Measurements from ENCODE around the gene PPAT.

Gene PPAT

DNA sequence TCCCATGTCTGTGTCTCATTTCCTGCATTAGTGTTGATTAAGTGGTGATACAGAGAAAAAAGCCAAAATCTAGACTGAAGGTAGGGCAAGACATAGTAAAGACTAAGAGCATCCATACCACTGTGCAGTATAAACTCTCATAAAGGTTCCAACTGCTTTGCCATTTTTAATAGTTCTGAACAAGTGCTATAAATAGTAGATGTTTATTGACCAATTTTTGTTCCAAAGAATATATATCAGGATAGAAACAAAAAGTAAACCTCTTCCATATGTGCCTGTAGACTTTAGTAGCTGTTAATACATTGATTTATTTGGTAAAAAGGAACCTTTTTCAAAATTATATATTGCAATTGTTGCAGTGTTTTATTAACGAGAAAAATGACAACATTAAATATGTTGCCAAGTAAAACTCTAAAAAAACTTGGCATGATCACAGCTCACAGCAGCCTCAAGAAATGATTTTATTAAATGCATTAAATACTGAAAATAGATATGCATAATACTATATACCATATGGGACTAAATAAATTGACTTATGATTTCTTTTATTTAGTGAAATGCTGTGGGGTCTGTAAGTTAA, 25.8 kb downstream of the PPAT start:
- no peak overlapping the region for H3K4me3 ChIP-seq (ENCODE audit: low read length)
- TF ChIP-seq CTCF (IDR thresholded peaks at IDR 0.05; ENCODE audit: insufficient read depth, low read depth, low read length, missing control alignments), result no peak
- DNase-seq (ENCODE audit: low read depth), result no peak

DNA sequence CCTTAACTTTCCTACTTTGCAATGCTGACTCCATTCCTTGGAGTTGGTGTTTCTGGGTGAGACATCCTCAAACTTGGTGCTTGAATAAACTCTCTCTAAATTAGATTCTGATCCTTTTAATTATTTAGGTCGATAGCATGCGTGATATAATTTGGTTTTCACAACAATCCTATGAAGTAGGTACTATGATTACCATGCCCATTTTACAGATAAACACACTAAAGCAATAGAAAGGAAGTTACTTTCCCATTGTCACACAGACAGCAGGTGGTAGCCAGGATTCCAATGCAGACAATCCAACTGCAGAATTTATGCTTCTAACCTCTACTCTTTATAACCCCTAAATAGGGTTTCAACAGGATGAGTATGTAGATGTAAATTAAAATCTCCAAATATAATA, 26.4 kb downstream of the PPAT start:
- no peak for TF ChIP-seq CTCF (IDR thresholded peaks at IDR 0.05; ENCODE audit: insufficient read depth, low read depth, low read length, missing control alignments)
- no peak for DNase-seq (ENCODE audit: low read depth)
- H3K4me3 ChIP-seq (ENCODE audit: low read length), result no peak overlapping the region

DNA sequence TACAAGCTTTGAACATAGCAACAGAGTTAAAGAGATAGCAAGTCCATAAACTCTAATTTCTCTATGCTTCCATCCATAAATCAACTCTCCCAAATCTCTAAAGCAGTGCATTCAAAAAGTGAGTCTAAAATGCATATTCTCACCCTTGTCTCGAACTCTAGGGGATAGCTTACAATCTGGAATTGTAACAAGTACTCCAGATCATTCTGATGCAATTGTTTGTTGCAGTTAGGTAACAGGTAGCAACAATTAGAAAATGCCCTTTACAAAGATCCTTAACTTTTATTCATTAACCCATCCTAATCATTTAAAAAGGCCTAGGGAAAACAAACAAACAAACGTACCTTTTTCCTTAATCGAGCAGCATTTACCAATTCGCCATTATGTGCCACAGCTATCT, 29.3 kb downstream of the PPAT start:
- no peak for DNase-seq (ENCODE audit: low read depth)
- no peak for TF ChIP-seq CTCF (IDR thresholded peaks at IDR 0.05; ENCODE audit: insufficient read depth, low read depth, low read length, missing control alignments)
- H3K4me3 ChIP-seq (ENCODE audit: low read length), result no peak overlapping the region

DNA sequence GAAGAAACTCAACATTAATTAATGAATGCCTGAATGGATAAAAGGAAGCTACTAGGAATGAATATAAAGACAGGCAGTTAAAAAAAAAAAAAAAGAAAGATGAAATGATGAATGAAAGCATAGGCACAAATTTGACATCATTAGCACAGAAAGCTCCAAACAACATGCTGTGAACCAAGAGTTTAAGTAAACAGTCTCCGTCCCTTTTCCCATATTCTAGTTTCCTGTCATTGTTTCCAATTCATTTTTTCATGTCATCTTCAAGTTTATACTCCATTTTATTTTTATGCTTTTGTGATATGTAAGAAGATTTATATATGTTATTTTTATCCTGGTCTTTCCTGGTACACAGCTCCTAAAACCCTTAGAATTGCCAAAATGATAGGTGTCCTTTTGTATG, 30.4 kb downstream of the PPAT start:
- no peak for TF ChIP-seq CTCF (IDR thresholded peaks at IDR 0.05; ENCODE audit: insufficient read depth, low read depth, low read length, missing control alignments)
- DNase-seq (ENCODE audit: low read depth), result no peak
- no peak overlapping the region for H3K4me3 ChIP-seq (ENCODE audit: low read length)

DNA sequence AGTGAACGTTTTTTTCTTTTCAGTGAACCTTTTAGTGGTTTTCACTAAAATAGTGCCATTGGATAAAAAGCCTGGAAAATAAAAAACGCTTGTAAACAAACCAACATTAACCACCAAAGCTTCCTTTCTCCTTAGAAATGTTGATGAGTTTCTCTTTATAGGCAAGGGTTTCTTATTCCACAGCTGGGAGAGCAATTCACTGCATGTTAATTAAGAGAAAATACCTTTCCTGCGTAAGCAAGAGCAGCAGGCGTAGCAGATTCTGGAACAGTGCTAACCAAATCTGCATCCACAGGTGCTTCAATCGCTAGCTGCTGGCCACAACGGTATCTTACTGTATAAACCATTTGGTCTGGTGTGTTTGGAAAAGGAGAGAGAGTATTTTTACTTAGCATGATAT, 34.9 kb downstream of the PPAT start:
- TF ChIP-seq CTCF (IDR thresholded peaks at IDR 0.05; ENCODE audit: insufficient read depth, low read depth, low read length, missing control alignments), result no peak
- H3K4me3 ChIP-seq (ENCODE audit: low read length), result no peak overlapping the region
- no peak for DNase-seq (ENCODE audit: low read depth)

DNA sequence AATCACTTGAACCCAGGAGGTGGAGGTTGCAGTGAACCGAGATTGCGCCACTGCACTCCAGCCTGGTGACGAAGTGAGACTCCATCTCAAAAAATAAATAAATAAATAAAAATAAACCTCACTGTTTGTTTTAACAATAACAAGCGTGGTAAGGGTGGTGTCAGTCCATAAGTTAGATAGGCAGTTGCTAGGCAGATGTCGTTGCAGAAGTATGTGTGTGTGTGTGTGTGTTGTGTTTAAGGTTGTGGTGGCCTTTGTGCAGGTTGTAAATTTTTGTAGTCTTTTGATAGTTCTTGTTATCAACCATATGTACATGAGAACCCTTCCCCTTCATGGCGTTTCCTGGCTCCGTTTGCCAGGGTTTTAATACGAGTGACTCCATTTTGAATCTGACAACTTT, 44.1 kb downstream of the PPAT start:
- TF ChIP-seq CTCF (IDR thresholded peaks at IDR 0.05; ENCODE audit: insufficient read depth, low read depth, low read length, missing control alignments), result no peak
- no peak for DNase-seq (ENCODE audit: low read depth)
- no peak overlapping the region for H3K4me3 ChIP-seq (ENCODE audit: low read length)

DNA sequence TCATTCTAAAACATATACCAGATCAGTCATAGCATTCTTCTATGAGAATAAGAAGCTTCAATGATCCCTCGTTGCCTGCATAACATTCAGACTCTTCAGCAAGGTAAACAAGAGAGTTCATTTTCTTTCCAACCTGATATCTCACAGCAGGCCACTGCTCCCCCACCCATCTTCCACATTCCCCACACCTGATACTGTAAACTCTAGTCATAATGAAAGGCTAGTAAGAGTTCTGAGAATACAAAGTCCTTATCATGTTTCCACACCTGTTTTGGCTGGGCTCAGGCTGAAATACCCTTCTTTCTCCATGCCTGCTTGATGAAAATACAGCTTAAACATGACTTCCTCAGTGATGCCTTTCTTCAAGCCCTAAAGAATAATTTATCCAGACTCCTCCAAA, 45.9 kb downstream of the PPAT start:
- H3K4me3 ChIP-seq (ENCODE audit: low read length), result no peak overlapping the region
- no peak for TF ChIP-seq CTCF (IDR thresholded peaks at IDR 0.05; ENCODE audit: insufficient read depth, low read depth, low read length, missing control alignments)
- DNase-seq (ENCODE audit: low read depth), result no peak

Measured in epithelial cell of esophagus (primary cell).